ENCODE results near the gene SIAH3.

The SIAH3 gene

GRCh38 chr13:45731455-45731854 lies 120.1 kb downstream of the SIAH3 start:
- no peak for DNase-seq

DNA sequence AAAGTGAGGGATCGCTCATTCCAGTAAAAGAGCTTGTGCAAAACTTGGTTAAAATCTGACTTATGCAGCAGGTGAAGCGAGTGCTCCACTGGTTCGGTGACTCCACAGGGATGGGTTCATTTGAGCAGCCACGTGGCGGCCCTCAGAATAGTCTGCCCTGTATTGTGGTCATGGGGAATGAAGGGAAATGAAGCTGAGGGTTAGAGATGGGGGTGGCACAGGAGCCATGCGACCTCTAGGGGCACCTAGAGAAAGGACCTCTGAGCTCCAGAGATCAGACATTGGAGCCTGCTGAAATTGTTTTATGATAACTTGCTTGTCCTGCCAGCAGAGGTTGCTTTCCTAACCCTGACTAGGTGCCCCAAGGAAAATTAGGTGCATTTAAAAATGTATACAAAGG lies 122.8 kb downstream of the SIAH3 start:
- no peak for DNase-seq

Data from inflammatory macrophage treated with lipopolysaccharide for 4 hours (primary cell).